GM19023 (cell line): ENCODE data around the gene NEU1.
"Not testable (repeated sequence)": the region's sequence is repeated elsewhere in the genome, so short reads cannot be mapped to it uniquely, and the experiment has no call there.

Experiments used
- ATAC-seq: cut with Tn5 transposase; IDR thresholded peaks from one replicate; pipeline ENCODE4 v1.9.1; 2021; ENCODE audit warnings: mild to moderate bottlenecking, moderate library complexity; ENCODE audit not compliant: unreplicated experiment

Gene NEU1

GRCh38 chr6:31875877-31876276 lies 13.3 kb upstream of the NEU1 start:
- no peak for ATAC-seq

DNA sequence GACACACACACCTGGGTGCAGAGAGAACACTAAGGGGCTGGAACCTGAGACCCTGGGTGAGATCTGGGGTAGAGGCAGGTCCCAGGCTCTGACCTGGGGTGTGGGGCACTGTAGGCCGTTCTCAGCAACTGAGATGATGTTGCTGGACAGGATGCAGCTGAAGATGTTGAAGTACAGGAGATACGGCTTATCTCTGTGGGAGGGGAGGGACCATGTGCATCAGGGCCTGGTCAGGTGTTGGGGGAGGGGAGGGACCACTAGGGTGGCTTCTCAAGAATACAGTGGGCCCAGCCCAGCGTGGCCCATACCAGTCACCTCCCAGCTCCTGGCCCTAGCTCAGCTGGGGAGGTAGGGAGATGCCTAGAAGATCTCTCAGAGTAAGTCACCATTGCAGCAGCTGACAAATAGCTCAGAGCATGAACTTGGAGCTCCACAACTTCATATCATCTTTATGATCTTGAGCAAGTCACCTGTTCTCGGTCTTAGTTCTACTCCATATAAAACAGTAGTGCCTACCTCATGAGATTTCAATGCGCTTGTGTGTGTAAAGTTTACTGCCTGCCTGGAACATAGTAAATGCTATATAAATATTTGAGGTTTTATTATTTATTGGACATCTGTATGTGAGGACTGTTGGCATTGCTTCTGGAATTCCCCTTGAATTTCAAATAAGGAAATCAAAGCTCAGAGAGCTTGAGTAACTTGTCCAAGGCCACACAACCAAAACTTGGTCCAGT lies 12.4 kb upstream of the NEU1 start:
- no peak for ATAC-seq

DNA sequence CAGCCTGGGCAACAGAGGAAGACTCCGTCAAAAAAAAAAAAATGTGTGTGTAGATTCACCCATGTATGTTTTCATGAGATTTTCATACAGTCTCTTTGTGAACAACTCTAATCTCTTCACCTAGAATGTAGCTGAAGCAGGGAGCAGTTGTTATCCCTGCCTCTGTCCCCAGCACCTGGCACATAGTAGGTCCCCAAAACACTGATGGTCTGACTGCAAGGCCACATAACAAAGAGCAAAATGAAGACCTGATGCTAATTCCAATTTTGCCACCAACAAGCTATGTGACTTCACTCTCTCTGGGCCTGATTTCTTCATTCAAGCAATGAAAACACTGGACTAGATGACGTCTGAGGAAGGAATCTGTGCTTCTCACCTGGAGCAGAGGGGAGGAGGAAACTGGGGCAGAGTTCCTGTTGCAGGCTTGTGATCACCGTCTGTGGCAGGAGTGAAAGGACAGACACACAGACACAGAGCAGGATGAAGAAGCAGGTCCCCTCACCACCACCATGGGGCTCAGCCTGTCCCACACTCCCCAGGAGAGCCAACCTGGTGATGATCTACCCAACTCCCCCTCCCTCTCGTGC lies 11.6 kb upstream of the NEU1 start:
- no peak for ATAC-seq

DNA sequence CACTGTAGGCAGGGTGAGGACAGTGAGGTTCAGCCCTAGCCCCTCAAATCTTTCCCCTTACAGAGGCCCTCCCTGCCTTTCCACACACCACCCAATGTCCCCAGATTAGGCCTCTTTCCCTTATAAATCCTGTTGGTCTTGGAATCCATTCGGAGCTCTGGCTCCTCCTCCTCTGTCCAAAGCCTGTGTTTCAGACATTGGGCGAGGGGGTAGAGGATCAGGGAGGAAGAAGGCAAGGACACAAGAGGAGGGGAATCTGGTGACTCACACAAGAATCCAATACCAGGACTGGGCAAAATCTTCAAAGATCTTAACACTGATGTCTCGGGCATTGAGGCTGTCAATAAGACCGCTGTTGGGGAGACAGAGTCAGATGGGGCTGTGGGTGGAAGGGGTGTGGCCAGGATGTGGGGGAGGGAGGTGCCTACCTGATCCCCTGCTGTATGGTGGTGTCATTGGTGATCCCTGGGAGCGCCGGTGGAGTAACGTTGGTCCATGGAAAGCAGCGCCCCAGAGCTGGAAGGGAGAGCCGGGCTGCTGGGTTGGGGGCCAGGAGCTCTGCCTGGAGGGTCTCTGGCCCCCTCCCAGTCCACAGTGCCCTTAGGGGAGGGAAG lies 8.5 kb upstream of the NEU1 start:
- no peak for ATAC-seq

GRCh38 chr6:31870385-31870921 lies 7.8 kb upstream of the NEU1 start:
- ATAC-seq = no peak

DNA sequence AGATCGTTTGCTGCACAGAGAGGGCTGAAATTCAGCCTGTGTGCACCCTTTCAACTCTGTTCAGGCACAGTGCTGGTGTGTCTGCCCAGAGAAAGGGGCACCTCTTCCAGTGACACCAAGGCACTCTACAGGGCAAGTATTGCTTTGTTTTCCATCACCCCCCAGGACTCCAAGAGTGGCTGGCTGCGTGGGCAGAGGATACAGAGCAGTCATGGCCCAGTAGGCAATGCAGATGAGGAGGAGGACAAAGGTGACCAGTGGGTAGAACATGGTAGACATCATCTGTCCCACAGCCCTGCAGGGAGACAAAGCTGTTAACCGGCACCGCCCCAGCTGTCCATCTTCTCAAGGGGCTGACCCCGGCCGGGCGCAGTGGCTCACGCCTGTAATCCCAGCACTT lies 6.7 kb upstream of the NEU1 start:
- ATAC-seq = no peak

GRCh38 chr6:31868658-31868971 lies 6.0 kb upstream of the NEU1 start:
- not testable (repeated sequence) for ATAC-seq

DNA sequence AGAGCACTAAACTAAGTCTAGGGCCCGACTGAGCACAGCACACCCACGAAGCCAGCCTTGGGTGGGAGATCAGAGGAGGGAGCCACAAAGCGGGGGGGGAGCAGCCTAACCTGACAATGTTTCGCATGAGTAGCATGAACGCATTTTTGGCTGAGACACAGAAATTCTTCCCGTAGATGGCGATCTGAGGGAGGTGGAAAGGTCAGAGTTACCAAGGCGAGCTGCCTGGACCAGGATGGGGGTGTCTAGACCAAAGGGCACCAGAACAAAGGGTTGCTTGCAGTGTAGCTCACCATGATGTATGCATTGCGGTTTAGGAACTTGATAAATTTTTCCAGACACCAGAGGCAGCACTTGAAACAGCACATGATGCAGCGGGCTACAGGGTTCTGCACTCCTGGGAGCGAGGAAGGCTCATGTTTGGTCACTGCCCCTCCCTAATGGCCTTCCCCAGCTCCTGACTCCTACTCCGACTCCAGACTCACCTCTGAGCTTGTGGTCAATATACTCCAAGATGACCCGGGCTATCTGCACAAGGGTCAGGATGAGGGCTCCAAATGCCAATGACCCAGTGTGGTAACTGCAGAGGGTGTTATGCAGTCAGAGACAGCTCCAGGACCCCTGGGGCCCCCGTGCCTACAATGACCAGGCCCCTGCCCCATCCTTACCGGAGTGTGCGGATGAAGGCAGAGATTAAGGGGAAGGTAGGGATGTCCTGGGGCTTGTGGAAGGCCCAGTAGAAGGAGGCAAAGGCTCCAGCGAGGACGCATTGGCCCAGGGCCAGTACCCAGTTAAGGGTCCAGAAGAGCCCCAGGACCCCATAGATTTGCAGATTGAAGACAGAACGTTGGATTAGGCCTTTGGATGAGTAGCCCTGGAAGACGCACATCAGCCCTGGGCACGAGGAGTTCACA lies 2.8 kb upstream of the NEU1 start:
- ATAC-seq = no peak

DNA sequence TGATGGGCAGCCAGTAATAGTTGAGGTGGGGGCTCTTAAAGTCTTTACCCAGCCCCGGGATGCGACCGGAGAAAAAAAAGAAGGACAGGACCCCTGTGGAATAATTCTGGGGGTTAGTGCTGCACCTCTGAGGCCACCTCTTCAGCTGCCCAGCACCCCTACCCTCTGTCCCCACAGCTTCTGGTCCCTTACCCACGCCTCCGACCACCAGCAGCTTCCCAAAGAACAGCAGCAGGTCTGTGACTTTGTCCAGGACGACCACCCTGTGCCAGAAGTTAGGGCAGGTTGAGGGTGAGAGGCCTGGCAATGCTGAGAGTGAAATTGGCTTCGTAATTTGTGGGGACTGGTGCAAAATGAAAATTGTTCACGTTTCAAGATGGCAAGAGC lies 2.2 kb upstream of the NEU1 start:
- ATAC-seq = no peak

GRCh38 chr6:31864123-31864562 lies 1.5 kb upstream of the NEU1 start:
- not testable (repeated sequence) for ATAC-seq

DNA sequence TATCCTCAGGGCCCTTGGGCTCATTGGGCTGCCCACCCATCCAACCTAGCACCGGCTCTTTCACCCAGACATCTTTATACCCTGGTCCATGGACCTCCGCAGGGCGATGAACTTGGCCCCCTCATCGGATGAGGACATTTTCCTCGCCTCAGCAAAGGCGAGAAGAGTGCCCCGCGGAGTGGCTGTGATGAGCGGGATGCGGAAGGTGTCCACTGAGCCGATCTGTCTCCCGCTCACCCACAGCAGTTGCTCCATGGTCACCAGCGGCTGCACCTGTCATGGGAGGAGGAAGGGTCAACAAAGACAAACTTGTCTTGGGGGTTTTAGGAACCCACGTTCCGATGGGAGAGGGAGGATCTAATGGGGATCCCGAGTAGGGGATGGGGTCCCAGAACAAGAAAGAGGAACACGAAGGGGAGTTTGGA lies 690 bp downstream of the NEU1 start:
- ATAC-seq = no peak

GRCh38 chr6:31861150-31861549 lies 1.5 kb downstream of the NEU1 start:
- ATAC-seq = no peak

- no peak for ATAC-seq
Measured at GRCh38 chr6:31860349-31860748, 2.3 kb downstream of the NEU1 start.

GRCh38 chr6:31859923-31860322 lies 2.7 kb downstream of the NEU1 start:
- ATAC-seq = no peak

GRCh38 chr6:31858707-31859106 lies 3.9 kb downstream of the NEU1 start:
- ATAC-seq = no peak

- ATAC-seq = not testable (repeated sequence)
Measured at GRCh38 chr6:31857774-31858173, 4.8 kb downstream of the NEU1 start.

GRCh38 chr6:31851980-31852718 lies 10.5 kb downstream of the NEU1 start:
- not testable (repeated sequence) for ATAC-seq

- ATAC-seq = no peak
Measured at GRCh38 chr6:31851485-31851832, 11.2 kb downstream of the NEU1 start.

DNA sequence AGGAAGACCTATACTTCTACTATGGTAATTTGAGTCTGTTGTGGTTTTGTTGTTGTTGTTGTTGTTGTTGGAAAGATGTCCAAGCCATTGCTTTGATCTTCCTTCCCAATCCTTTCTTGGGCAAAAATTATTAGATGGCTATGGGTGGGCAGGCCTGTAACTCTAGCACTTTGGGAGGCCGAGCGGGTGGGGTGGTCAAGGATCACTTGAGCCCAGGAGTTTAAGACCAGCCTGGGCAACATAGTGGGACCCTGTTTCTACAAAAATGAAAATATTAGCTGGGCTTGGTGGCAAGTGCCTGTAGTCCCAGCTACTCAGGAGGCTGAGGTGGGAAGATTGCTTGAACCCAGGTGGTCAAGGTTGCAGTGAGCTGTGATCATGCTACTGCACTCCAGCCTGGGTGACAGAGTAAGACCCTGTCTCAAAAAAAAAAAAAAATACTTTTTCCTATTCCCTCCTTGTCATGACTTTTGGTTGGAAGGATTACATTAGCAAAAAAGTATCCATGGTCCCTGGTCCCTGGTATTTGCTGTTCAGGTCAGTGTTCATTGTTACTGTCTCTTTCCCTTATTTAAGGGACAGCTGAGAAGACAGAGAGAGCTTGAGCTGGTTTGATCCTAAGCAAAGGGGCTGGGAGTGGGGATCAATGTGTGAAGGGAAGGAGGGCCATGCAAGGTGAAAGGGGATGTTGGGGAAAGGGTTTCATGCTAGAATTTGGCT lies 11.7 kb downstream of the NEU1 start:
- no peak for ATAC-seq
